MG63 (cell line): ENCODE data around the gene ASTL. TPM values are rescaled to one million over a fixed set of nuclear protein-coding genes. Genes with fewer than 3 reads are reported as not detected.
A peak's percentile ranks its signal among the peaks of the same experiment; 100 is the strongest.

Source experiments
- DNase-seq: peaks from one replicate; pipeline ENCODE4 v3.0.0-alpha.2; 2020
- H3K27me3 ChIP-seq: fragments of 250-450 bp; sonication (Bioruptor Pico); 2 replicates; pipeline ENCODE4 v1.5.1; 2020; ENCODE audit warnings: mild to moderate bottlenecking, moderate library complexity
- H3K36me3 ChIP-seq: fragments of 250-450 bp; sonication (Bioruptor Pico); 2 replicates; pipeline ENCODE4 v1.5.1; 2020; ENCODE audit warnings: mild to moderate bottlenecking, moderate library complexity
- H3K4me3 ChIP-seq: fragments of 250-450 bp; sonication (Bioruptor Pico); 2 replicates; pipeline ENCODE4 v1.5.1; 2020; ENCODE audit warnings: mild to moderate bottlenecking, moderate library complexity
- H3K9me3 ChIP-seq: fragments of 250-450 bp; sonication (Bioruptor Pico); 2 replicates; pipeline ENCODE4 v1.5.1; 2020; ENCODE audit warnings: mild to moderate bottlenecking, moderate library complexity
- total RNA-seq: library from RNA; depleted of rRNA; stranded (reverse); fragments of >200 nt; shearing (Covaris generic); gene quantifications from 2 replicates; pipeline ENCODE4 v1.2.3, GENCODE V29; 2014; ENCODE audit warnings: low replicate concordance

ASTL gene
- total RNA-seq, 1 experiment from 2014 or later: not detected

DNA sequence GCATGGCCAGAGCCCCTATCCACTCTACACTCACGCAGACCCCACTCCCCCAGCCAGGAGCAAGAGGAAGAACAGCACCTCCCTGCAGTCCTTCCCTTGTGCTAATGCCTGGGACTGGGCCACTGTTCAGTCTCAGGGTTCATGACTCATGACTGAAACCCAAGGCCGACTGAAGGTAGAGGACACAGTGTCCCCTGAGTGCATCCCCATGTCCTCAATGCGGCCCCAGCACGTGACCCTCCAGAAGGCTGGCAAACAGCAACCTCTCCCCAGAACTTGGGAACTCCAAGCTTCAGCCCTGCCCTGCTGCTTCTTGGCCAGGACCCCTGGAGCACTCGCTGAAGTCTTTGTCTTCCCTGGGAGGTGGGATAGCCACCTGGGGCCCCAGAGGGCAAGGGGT lies 15.9 kb downstream of the ASTL start:
- Histone ChIP-seq H3K9me3 (no peaks in the 10 kb centered on the region), H3K36me3 (no peaks in the 10 kb centered on the region), H3K27me3 (no peaks in the 10 kb centered on the region; the same call in 1 of the 2 replicates), H3K4me3 (no peak overlapping the region)
- DNase-seq: no peak

DNA sequence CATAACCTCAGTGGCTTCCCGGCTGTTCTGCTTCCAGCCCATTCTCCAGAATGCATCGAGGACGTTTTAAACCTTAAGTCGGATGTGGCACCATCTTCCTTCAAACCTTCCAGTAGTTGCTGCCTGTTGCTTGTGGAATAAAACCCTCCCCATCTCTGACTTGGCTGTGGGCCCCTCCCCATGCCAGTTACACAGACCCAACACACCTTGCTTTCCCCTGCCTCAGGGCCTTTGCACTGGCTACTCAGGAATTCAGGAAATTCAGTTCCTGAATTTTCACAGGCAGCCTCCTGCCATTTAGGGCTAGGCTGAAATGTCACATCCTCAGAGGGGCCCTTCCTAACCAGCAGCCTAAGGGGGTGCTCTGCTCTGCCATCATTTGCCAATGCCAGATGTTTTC lies 16.9 kb downstream of the ASTL start:
- Histone ChIP-seq H3K36me3 (no peaks in the 10 kb centered on the region), H3K27me3 (no peaks in the 10 kb centered on the region; the same call in 1 of the 2 replicates), H3K9me3 (no peaks in the 10 kb centered on the region), H3K4me3 (no peak overlapping the region)
- DNase-seq: no peak

- no peak for DNase-seq
- H3K9me3 ChIP-seq: no peaks in the 10 kb centered on the region
- no peaks in the 10 kb centered on the region; the same call in 1 of the 2 replicates for H3K27me3 ChIP-seq
- no peaks in the 10 kb centered on the region for H3K36me3 ChIP-seq
- no peak overlapping the region for H3K4me3 ChIP-seq
These were observed 17.3 kb downstream of the ASTL start for GRCh38 chr2:96120991-96121390.

DNA sequence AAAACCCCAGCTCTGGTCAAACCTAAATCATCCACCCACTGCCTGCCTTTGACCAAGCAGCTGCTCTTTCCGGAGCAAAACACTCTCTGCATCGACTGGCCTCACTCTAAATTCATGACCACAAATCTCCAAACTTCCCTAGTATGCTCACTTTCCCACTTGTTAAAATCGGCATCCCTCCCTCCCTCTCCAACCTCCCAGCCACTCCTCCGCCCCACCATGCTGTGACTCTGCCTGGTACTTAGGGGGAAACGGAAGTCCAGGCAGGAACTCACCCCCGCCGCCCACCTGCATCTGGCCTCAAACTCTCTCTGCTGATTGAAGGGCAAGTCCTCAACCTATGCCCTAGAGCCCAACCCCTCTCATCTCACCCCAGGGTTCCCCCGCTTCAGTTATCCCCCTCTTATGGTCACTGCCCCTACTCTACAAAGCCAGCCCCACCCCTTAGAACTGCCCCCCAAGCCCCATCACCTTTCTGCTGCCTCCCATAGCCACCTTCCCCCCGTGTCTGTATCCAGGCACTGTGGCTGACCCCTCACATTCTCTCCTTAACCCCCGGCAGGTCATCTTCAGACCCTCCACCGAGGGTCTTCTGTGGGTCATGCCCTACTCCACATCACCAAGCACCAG lies 18.1 kb downstream of the ASTL start:
- no peak overlapping the region for H3K4me3 ChIP-seq
- H3K27me3 ChIP-seq: no peaks in the 10 kb centered on the region; the same call in 1 of the 2 replicates
- no peaks in the 10 kb centered on the region for H3K36me3 ChIP-seq
- no peaks in the 10 kb centered on the region for H3K9me3 ChIP-seq
- no peak for DNase-seq

DNA sequence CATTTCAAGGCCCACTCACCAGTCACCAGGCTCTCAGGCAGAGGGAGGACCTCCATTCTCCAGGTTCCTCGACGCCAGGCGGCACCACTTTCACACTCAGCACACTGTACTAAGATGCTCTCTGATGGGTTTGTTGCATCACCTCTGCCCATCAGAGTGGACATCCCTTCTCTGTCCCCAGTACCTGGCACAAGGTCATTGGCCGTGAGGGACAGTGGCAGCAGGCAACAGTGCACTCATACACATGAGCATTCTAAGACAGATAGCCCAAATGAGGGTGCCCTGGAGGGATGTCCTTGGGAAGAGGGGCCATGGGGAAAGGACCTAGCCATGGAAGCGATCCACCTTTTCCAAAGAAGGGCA lies 18.9 kb downstream of the ASTL start:
- no peak overlapping the region for H3K4me3 ChIP-seq
- H3K36me3 ChIP-seq: no peaks in the 10 kb centered on the region
- no peaks in the 10 kb centered on the region; the same call in 1 of the 2 replicates for H3K27me3 ChIP-seq
- no peak for DNase-seq
- no peaks in the 10 kb centered on the region for H3K9me3 ChIP-seq

DNA sequence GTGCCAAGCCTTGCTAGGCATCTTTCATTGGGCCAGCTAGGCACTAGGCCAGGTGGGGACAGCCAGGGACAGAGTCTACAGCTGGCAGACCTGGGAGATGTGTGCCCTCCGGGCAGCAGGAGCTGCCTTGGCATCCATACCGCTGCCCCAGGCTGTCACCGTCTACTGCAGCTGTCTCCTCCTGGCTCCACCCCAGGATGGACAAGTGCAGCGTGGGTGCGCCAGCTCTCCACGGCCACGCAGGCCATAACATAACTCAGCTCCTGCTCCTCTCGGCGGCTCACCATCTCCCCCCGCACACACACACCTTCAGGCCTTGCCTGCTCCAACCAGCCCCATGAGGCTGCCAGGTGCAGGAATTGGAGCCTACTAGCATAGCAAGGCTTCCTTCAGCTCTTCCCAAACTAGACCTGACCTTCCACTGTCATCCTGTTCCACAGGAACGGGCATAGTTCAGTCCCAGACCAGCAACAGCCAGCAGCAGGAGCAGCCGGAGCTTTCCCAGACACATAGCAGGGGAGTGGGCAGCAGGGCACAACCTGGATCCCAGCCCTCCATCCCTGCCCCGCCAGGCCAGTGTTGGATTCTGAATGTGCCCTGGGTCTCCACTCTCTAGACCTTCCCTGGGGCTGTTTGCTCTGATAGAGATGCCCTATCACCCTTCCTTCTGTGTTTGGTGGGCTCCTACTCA lies 19.5 kb downstream of the ASTL start:
- Histone ChIP-seq H3K4me3 (no peak overlapping the region), H3K9me3 (no peaks in the 10 kb centered on the region), H3K27me3 (no peaks in the 10 kb centered on the region; the same call in 1 of the 2 replicates), H3K36me3 (no peaks in the 10 kb centered on the region)
- no peak for DNase-seq

DNA sequence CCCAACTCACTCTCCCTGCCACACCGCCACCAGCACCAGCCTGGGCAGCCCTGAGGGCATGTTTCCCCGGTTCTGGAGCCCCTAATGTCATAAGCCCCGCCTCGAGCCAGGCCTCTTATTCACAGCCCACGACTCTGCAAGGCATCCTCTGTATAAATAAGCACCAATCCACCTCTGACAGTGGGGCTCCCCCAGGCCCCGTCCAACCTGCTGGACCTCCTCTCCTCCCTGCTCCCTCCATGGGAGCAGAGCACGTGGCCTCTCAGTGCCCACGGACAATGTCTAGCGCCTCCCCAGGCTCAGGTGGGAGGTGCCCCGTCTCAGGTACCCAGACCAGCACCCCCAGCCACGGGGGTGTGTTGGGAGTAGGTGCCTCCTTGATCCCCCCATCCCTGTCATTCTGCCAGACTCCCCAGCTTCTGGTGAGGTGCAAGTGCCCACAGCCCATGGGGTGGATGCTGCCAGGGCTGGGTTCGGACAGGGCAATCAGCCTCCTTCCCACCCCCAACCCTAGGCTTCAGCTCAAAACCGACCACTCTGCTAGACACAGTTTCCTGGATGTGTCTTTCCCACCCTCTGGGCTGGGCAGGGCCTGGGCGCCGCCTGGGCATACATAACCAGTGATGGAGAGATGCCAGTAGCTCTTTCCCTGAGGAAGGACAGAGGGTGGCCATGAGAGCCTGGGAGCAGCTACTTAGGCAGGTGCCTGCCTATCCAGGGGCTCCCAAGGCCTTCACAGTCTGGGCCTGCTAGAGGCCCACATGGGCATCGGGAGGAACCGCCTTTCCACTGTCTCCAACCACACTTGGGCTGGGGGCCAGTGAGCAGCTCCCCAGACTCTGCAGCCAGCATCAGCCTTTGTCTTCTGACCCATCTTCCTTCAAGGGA lies 20.4 kb downstream of the ASTL start:
- Histone ChIP-seq H3K27me3 (no peaks in the 10 kb centered on the region; the same call in 1 of the 2 replicates), H3K36me3 (no peaks in the 10 kb centered on the region), H3K4me3 (no peak overlapping the region), H3K9me3 (no peaks in the 10 kb centered on the region)
- no peak for DNase-seq

GRCh38 chr2:96116879-96117533 lies 21.3 kb downstream of the ASTL start:
- Histone ChIP-seq H3K4me3 (peak overlapping the region; percentile 34; the same call in 1 of the 2 replicates), H3K9me3 (no peaks in the 10 kb centered on the region), H3K27me3 (no peaks in the 10 kb centered on the region; the same call in 1 of the 2 replicates), H3K36me3 (no peaks in the 10 kb centered on the region)
- DNase-seq: peak; percentile 41

GRCh38 chr2:96116424-96116878 lies 21.9 kb downstream of the ASTL start, which contains the start of gene ADRA2B:
Gene ADRA2B, minus strand, starts transcription at chr2:96116571. Its CDS starts 422 bp downstream, at chr2:96116149.
- Histone ChIP-seq H3K4me3 (peak within 1 kb of the TSS; percentile 34; the same call in 1 of the 2 replicates), H3K9me3 (no peaks in the 10 kb centered on the region), H3K27me3 (no peaks in the 10 kb centered on the region; the same call in 1 of the 2 replicates), H3K36me3 (no peaks in the 10 kb centered on the region)
- peak; percentile 23 for DNase-seq

DNA sequence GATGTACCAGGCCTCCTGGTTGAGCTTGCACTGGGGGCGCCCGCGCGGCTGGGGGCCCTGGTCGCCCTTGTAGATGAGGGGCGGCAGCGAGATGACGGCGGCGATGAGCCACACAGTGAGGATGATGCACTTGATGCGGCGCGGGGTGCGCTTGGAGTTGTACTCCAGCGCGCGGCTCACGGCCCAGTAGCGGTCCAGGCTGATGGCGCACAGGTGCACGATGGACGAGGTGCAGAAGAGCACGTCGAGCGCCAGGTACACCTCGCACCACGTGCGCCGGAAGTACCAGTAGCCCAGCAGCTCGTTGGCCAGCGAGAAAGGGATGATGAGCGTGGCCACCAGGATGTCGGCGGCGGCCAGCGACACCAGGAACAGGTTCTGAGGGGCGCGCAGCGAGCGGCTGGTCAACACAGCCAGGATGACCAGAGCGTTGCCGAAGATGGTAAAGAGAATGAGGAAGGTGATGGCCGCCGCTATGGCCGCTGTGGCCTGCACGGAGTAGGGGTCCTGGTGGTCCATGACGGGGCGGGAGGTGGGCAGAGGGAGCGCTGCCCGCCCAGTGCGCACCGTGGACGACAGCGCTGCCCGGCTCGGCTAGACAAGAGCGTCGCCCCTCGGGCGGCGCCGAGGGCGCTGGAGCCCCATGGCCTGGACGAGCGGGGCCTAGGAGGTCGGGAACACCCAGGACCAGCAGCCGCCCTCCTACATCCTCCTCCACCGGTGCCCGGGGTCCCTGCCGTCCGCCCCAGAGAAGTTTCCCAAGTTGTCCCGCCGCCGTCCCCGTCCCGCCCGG lies 22.5 kb downstream of the ASTL start:
- no peaks in the 10 kb centered on the region for H3K36me3 ChIP-seq
- no peak overlapping the region for H3K4me3 ChIP-seq
- H3K27me3 ChIP-seq: no peaks in the 10 kb centered on the region; the same call in 1 of the 2 replicates
- DNase-seq: no peak
- no peaks in the 10 kb centered on the region for H3K9me3 ChIP-seq

GRCh38 chr2:96114903-96115581 lies 23.3 kb downstream of the ASTL start:
- Histone ChIP-seq H3K27me3 (no peaks in the 10 kb centered on the region; the same call in 1 of the 2 replicates), H3K36me3 (no peaks in the 10 kb centered on the region), H3K9me3 (no peaks in the 10 kb centered on the region), H3K4me3 (no peak overlapping the region)
- DNase-seq: no peak

DNA sequence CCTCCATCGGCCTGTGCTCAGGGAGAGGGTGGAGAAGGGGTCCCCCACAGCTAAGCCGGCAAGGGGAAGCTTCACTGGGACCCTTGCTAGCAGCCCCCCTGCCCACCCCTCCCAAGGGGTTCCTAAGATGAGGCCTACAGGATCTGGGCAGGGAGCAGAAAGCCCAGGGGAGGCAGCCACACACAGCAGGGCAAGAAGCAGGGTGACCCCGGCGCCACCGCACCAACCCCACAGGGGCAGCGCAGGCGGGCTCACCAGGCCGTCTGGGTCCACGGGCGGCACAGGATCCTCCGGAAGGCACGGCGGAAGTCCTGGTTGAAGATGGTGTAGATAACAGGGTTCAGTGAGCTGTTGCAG lies 23.8 kb downstream of the ASTL start:
- Histone ChIP-seq H3K4me3 (no peak overlapping the region), H3K27me3 (no peaks in the 10 kb centered on the region), H3K9me3 (no peaks in the 10 kb centered on the region), H3K36me3 (no peaks in the 10 kb centered on the region)
- DNase-seq: no peak

GRCh38 chr2:96113951-96114350 lies 24.4 kb downstream of the ASTL start:
- no peaks in the 10 kb centered on the region for H3K36me3 ChIP-seq
- H3K9me3 ChIP-seq: no peaks in the 10 kb centered on the region
- no peaks in the 10 kb centered on the region for H3K27me3 ChIP-seq
- no peak for DNase-seq
- H3K4me3 ChIP-seq: no peak overlapping the region

- Histone ChIP-seq H3K36me3 (no peaks in the 10 kb centered on the region), H3K27me3 (no peaks in the 10 kb centered on the region), H3K4me3 (no peak overlapping the region), H3K9me3 (no peaks in the 10 kb centered on the region)
- no peak for DNase-seq
These were observed 25.0 kb downstream of the ASTL start for GRCh38 chr2:96113367-96113677.

DNA sequence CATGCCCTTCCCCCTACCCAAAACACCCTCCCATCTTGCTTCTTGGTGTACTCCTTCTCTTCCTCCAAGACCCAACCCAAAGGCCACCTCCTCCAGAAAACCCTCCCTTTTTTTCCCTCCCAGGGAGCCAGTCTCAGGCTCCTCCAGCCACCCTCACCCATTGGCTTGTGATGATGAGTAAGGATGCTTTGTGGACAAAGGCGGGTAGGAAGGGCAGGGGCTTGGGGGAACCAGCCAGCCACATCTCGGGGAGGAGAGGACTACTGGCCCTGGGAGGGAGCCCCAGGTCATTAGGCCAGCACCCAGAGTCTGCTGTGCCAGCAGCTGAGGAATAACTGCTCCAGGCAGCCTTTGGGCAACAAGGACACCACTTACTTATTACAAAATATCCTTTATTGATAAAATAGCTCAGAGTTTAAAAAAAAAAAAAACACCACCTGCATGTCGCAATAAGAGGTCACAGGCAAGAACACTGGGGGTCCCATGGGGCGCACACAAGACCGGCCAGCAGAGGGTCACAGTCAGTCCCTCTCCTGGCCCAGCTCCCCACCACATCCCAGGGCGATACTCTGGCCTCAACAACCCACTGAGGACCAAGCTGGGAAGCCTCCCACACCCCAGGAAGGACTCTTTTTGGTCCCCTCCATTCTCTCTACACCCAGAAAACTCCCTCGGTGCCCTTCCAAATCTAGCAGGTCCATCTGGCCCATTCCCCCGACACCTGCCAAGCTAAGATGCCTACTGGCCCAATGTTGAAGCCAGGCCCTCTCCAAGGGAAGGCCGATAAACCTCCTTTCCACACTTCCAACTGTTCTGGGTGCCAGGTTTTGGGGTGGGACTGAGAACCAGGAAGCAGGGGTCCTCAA lies 25.6 kb downstream of the ASTL start:
- no peaks in the 10 kb centered on the region for H3K27me3 ChIP-seq
- DNase-seq: no peak
- H3K36me3 ChIP-seq: no peaks in the 10 kb centered on the region
- no peaks in the 10 kb centered on the region for H3K9me3 ChIP-seq
- H3K4me3 ChIP-seq: no peak overlapping the region
